Motor neuron (in vitro differentiated cells): ENCODE measurements around the gene GTSF1L. TPM values are rescaled to one million over a fixed set of nuclear protein-coding genes. Genes with fewer than 3 reads are reported as not detected.
A peak's percentile ranks its signal among the peaks of the same experiment; 100 is the strongest.

ENCODE experiments used
- ATAC-seq, 8 experiments: fragments of 200-7000 bp; cut with Tn5 transposase; replicated peaks in 6 of 8; 2 replicates each; pipeline ENCODE4 v1.8.0; 2021; ENCODE audit warnings: mild to moderate bottlenecking in 8 of 8, moderate library complexity in 8 of 8
- H3K27ac ChIP-seq, 2 donors: fragments of 250-450 bp; sonication (Bioruptor Pico); 2 replicates each; pipeline ENCODE4 v1.9.0; 2021; ENCODE audit warnings: antibody characterized with exemption in 2 of 2, mild to moderate bottlenecking in 2 of 2, moderate library complexity in 1 of 2
- H3K4me1 ChIP-seq, 2 donors: fragments of 250-450 bp; sonication (Bioruptor Pico); replicated peaks in 1 of 2; 2 replicates each; pipeline ENCODE4 v1.6.1; 2021; ENCODE audit warnings: antibody characterized with exemption in 2 of 2, mild to moderate bottlenecking in 2 of 2, moderate library complexity in 1 of 2
- H3K4me3 ChIP-seq, 5 donors: fragments of 250-450 bp; sonication (Bioruptor Pico); 2 replicates each; pipeline ENCODE4 v1.9.0; 2021; ENCODE audit warnings: antibody characterized with exemption in 5 of 5, mild to moderate bottlenecking in 5 of 5, moderate library complexity in 4 of 5
- WGBS, 10 experiments: fragments of 450-650 bp; shearing (Covaris generic); methylation state at CpG; one replicate each; pipeline ENCODE4 v1.0.0; 2022; 5-methylcytosine and 5-hydroxymethylcytosine counted together
- in situ Hi-C, 9 experiments: fragments of 400-800 bp; cut with MboI; loops; one replicate each; pipeline ENCODE4 v1.15.0; 2021; ENCODE audit warnings: low sequenced_read_pairs in 9 of 9, low pct_unique_long_range_greater_than_20kb in 2 of 9; ENCODE audit not compliant: unreplicated experiment in 9 of 9
- total RNA-seq, 8 experiments: library from RNA; unstranded; fragments of 300-600 nt; gene quantifications; 2 replicates each; pipeline versions ENCODE4 v1.2.3 to v1.2.4, GENCODE V29; 2022

The GTSF1L gene
- total RNA-seq, 8 experiments from 2014 or later: 0.43 to 0.52 TPM; not detected in 6

GRCh38 chr20:43723186-43723585 is 3.6 kb downstream of the GTSF1L start:
- in situ Hi-C loops: no loop called here
- H3K4me1 ChIP-seq: peaks cover 0 to 10% of the 10 kb centered on the region in 2 donors
- H3K4me3 ChIP-seq: no peak overlapping the region
- 0 to 100% (median 83%) methylated on average over 1 to 3 of the region's 4 CpGs; no CpG with 5 or more reads in 6 of the 10 experiments for WGBS, 10 experiments
- H3K27ac ChIP-seq: no peak overlapping the region
- ATAC-seq: peak in 3 of 8 experiments; percentile 28 to 55 (median 32)

- H3K4me3 ChIP-seq: no peak overlapping the region
- H3K4me1 ChIP-seq: peaks cover 0 to 10% of the 10 kb centered on the region in 2 donors
- no peak overlapping the region for H3K27ac ChIP-seq
- ATAC-seq: no peak
- WGBS, 10 experiments: 53 to 98% (median 84%) methylated on average over 2 to 6 of the region's 8 CpGs; no CpG with 5 or more reads in 1 of the 10 experiments
- in situ Hi-C loops: no loop called here
Measured at GRCh38 chr20:43722153-43722505, 4.7 kb downstream of the GTSF1L start.

- ATAC-seq: peak in 7 of 8 experiments; percentile 19 to 91 (median 65)
- Histone ChIP-seq H3K27ac (no peak overlapping the region), H3K4me1 (peaks cover 0 to 10% of the 10 kb centered on the region in 2 donors), H3K4me3 (no peak overlapping the region)
- WGBS, 10 experiments: 50 to 100% (median 60%) methylated on average over 1 to 5 of the region's 15 CpGs; no CpG with 5 or more reads in 5 of the 10 experiments
- in situ Hi-C loops: no loop called here
Measured at GRCh38 chr20:43721429-43722152, 5.2 kb downstream of the GTSF1L start.

- 0 to 20% (median 0%) methylated on average over 1 of the region's 2 CpGs; no CpG with 5 or more reads in 5 of the 10 experiments for WGBS, 10 experiments
- in situ Hi-C loops: no loop called here
- Histone ChIP-seq H3K4me1 (peaks cover 0 to 10% of the 10 kb centered on the region in 2 donors), H3K27ac (no peak overlapping the region), H3K4me3 (no peak overlapping the region)
- peak in 2 of 8 experiments; percentile 50 to 77 for ATAC-seq
Measured at GRCh38 chr20:43721097-43721428, 5.7 kb downstream of the GTSF1L start.

GRCh38 chr20:43720007-43720406 is 6.8 kb downstream of the GTSF1L start:
- in situ Hi-C loops: no loop called here
- 63% methylated on average over 1 of the region's 1 CpG; no CpG with 5 or more reads in 9 of the 10 experiments for WGBS, 10 experiments
- peaks cover 0 to 10% of the 10 kb centered on the region in 2 donors for H3K4me1 ChIP-seq
- H3K27ac ChIP-seq: no peak overlapping the region
- H3K4me3 ChIP-seq: no peak overlapping the region
- no peak for ATAC-seq

GRCh38 chr20:43717616-43717995 is 9.2 kb downstream of the GTSF1L start:
- H3K4me1 ChIP-seq: peaks cover 0 to 10% of the 10 kb centered on the region in 2 donors
- WGBS, 10 experiments: 0 to 83% (median 80%) methylated on average over 1 to 2 of the region's 4 CpGs; no CpG with 5 or more reads in 5 of the 10 experiments
- ATAC-seq: peak in 2 of 8 experiments; percentile 70 to 77
- in situ Hi-C loops: no loop called here
- H3K4me3 ChIP-seq: no peak overlapping the region
- H3K27ac ChIP-seq: no peak overlapping the region

GRCh38 chr20:43716757-43717615 is 9.8 kb downstream of the GTSF1L start:
- in situ Hi-C loops: no loop called here
- H3K4me1 ChIP-seq: peaks cover 0 to 10% of the 10 kb centered on the region in 2 donors
- H3K27ac ChIP-seq: no peak overlapping the region
- ATAC-seq: peak in 1 of 8 experiments; percentile 40
- 80 to 100% (median 85%) methylated on average over 1 to 4 of the region's 12 CpGs; no CpG with 5 or more reads in 6 of the 10 experiments for WGBS, 10 experiments
- no peak overlapping the region for H3K4me3 ChIP-seq

- in situ Hi-C loops: no loop called here
- WGBS, 10 experiments: 100% methylated on average over 1 of the region's 4 CpGs; no CpG with 5 or more reads in 9 of the 10 experiments
- Histone ChIP-seq H3K4me1 (peaks cover 0 to 6% of the 10 kb centered on the region in 2 donors), H3K27ac (no peak overlapping the region), H3K4me3 (no peak overlapping the region)
- no peak for ATAC-seq
Measured at GRCh38 chr20:43716123-43716522, 10.7 kb downstream of the GTSF1L start.

- WGBS, 10 experiments: 40 to 100% (median 100%) methylated on average over 1 of the region's 6 CpGs; no CpG with 5 or more reads in 7 of the 10 experiments
- Histone ChIP-seq H3K4me3 (no peak overlapping the region), H3K27ac (no peak overlapping the region), H3K4me1 (no peaks in the 10 kb centered on the region)
- in situ Hi-C loops: no loop called here
- ATAC-seq: no peak
Measured at GRCh38 chr20:43715511-43715910, 11.3 kb downstream of the GTSF1L start.

GRCh38 chr20:43715044-43715443 is 11.8 kb downstream of the GTSF1L start:
- H3K4me3 ChIP-seq: no peak overlapping the region
- no peaks in the 10 kb centered on the region for H3K4me1 ChIP-seq
- ATAC-seq: no peak
- no peak overlapping the region for H3K27ac ChIP-seq
- in situ Hi-C loops: no loop called here
- WGBS, 10 experiments: 93 to 100% (median 100%) methylated on average over 1 to 6 of the region's 9 CpGs; no CpG with 5 or more reads in 4 of the 10 experiments

- Histone ChIP-seq H3K27ac (no peak overlapping the region), H3K4me3 (no peak overlapping the region), H3K4me1 (no peaks in the 10 kb centered on the region)
- ATAC-seq: no peak
- 83 to 100% (median 100%) methylated on average over 1 to 4 of the region's 15 CpGs; no CpG with 5 or more reads in 2 of the 10 experiments for WGBS, 10 experiments
- in situ Hi-C loops: no loop called here
Measured at GRCh38 chr20:43711098-43711654, 15.6 kb downstream of the GTSF1L start.

GRCh38 chr20:43710370-43711044 is 16.3 kb downstream of the GTSF1L start:
- no peak overlapping the region for H3K27ac ChIP-seq
- no peak overlapping the region for H3K4me3 ChIP-seq
- 86 to 100% (median 96%) methylated on average over 1 to 4 of the region's 9 CpGs for WGBS, 10 experiments
- H3K4me1 ChIP-seq: no peaks in the 10 kb centered on the region
- no peak for ATAC-seq
- in situ Hi-C loops: no loop called here
